Liver (tissue), 9 donors: ENCODE results near the gene FSTL1. TPM values are rescaled to one million over a fixed set of nuclear protein-coding genes. Genes with fewer than 3 reads are reported as not detected.

Source experiments
- DNase-seq: peaks from one replicate; pipeline ENCODE4 v3.0.0-alpha.2; 2017; ENCODE audit warnings: low spot score
- H3K27ac ChIP-seq, 2 donors: one replicate each; pipeline ENCODE4 v1.7.0; 2013; ENCODE audit warnings: inconsistent platforms in 2 of 2, low read length in 2 of 2, control low read depth in 1 of 2, low read depth in 1 of 2, mild to moderate bottlenecking in 1 of 2
- H3K27me3 ChIP-seq, 4 donors: one replicate each; pipeline versions ENCODE4 v1.6.1 to v1.7.0; 2013; ENCODE audit warnings: low read length in 3 of 4, inconsistent platforms in 1 of 4, mild to moderate bottlenecking in 1 of 4, moderate library complexity in 1 of 4; ENCODE audit not compliant: control insufficient read depth in 4 of 4, insufficient read depth in 4 of 4
- H3K36me3 ChIP-seq, 4 donors: one replicate each; pipeline versions ENCODE4 v1.6.1 to v1.7.0; 2013; ENCODE audit warnings: low read length in 3 of 4, mild to moderate bottlenecking in 3 of 4, low read depth in 1 of 4, moderate library complexity in 1 of 4; ENCODE audit not compliant: control insufficient read depth in 4 of 4, insufficient read depth in 3 of 4
- H3K4me1 ChIP-seq, 4 donors: one replicate each; pipeline versions ENCODE4 v1.6.1 to v1.7.0; 2013; ENCODE audit warnings: low read length in 3 of 4, mild to moderate bottlenecking in 3 of 4, moderate library complexity in 1 of 4; ENCODE audit not compliant: control insufficient read depth in 4 of 4, insufficient read depth in 4 of 4
- H3K4me3 ChIP-seq, 3 donors: one replicate each; pipeline versions ENCODE4 v1.6.1 to v1.7.0; 2013; ENCODE audit warnings: low read length in 3 of 3, control low read depth in 1 of 3, low read depth in 1 of 3, mild to moderate bottlenecking in 1 of 3
- H3K9ac ChIP-seq, 2 donors: one replicate each; pipeline ENCODE4 v1.7.0; 2013; ENCODE audit warnings: low read length in 2 of 2, mild to moderate bottlenecking in 2 of 2, moderate library complexity in 2 of 2, control low read depth in 1 of 2, low read depth in 1 of 2
- H3K9me3 ChIP-seq, 4 donors: one replicate each; pipeline versions ENCODE4 v1.6.1 to v1.7.0; 2013; ENCODE audit warnings: low read length in 3 of 4; ENCODE audit not compliant: control insufficient read depth in 4 of 4
- EGR1 ChIP-seq, 2 donors: IDR thresholded peaks; 2 replicates each; pipeline ENCODE4 v1.6.1; 2016 to 2018; ENCODE audit warnings: antibody characterized with exemption in 2 of 2, low read depth in 2 of 2
- FOXA1 ChIP-seq: IDR thresholded peaks from 2 replicates; pipeline ENCODE4 v1.6.1; 2016; ENCODE audit warnings: antibody characterized with exemption
- FOXA2 ChIP-seq: IDR thresholded peaks from 2 replicates; pipeline ENCODE4 v1.6.1; 2016; ENCODE audit warnings: antibody characterized with exemption
- GABPA ChIP-seq, 2 donors: IDR thresholded peaks in 1 of 2; conservative IDR thresholded peaks in 1 of 2; 2 replicates each; pipeline ENCODE4 v1.6.1; 2016; ENCODE audit warnings: antibody characterized with exemption in 2 of 2, mild to moderate bottlenecking in 1 of 2, moderate library complexity in 1 of 2
- HNF4A ChIP-seq, 2 donors: conservative IDR thresholded peaks; 2 replicates each; pipeline ENCODE4 v1.6.1; 2016; ENCODE audit warnings: antibody characterized with exemption in 2 of 2, mild to moderate bottlenecking in 2 of 2
- HNF4G ChIP-seq: IDR thresholded peaks from 2 replicates; pipeline ENCODE4 v1.6.1; 2016; ENCODE audit warnings: antibody characterized with exemption
- JUND ChIP-seq, 2 donors: IDR thresholded peaks; 2 replicates each; pipeline ENCODE4 v1.6.1; 2016; ENCODE audit warnings: antibody characterized with exemption in 2 of 2
- NR2F2 ChIP-seq: IDR thresholded peaks from 2 replicates; pipeline ENCODE4 v1.6.1; 2016; ENCODE audit warnings: antibody characterized with exemption
- RAD21 ChIP-seq, 2 donors: IDR thresholded peaks; 2 replicates each; pipeline ENCODE4 v1.6.1; 2016; ENCODE audit warnings: antibody characterized with exemption in 2 of 2, mild to moderate bottlenecking in 2 of 2
- RXRA ChIP-seq, 2 donors: IDR thresholded peaks; 2 replicates each; pipeline ENCODE4 v1.6.1; 2017 to 2018; ENCODE audit warnings: antibody characterized with exemption in 2 of 2, mild to moderate bottlenecking in 1 of 2
- SP1 ChIP-seq: IDR thresholded peaks from 2 replicates; pipeline ENCODE4 v1.6.1; 2018; ENCODE audit warnings: antibody characterized with exemption, mild to moderate bottlenecking
- TAF1 ChIP-seq: conservative IDR thresholded peaks from 2 replicates; pipeline ENCODE4 v1.6.1; 2016; ENCODE audit warnings: antibody characterized with exemption, mild to moderate bottlenecking
- YY1 ChIP-seq: IDR thresholded peaks from 2 replicates; pipeline ENCODE4 v1.6.1; 2016; ENCODE audit warnings: antibody characterized with exemption, mild to moderate bottlenecking
- WGBS: extraction: QIAGEN DNeasy Blood & Tissue Kit; methylation state at CpG from one replicate; pipeline ENCODE4 v1.1.7; 2013; 5-methylcytosine and 5-hydroxymethylcytosine counted together
- polyA plus RNA-seq, 2 donors: library from polyadenylated mRNA; stranded (reverse) in 1 of 2; unstranded in 1 of 2; fragments of 200-250 nt in 1 of 2; fragments of >200 nt in 1 of 2; fragmentation: Nextera tagmentation in 1 of 2; extraction: Ambion mirVana in 1 of 2; gene quantifications; one replicate each; pipeline versions ENCODE4 v1.2.1 to v1.2.3, GENCODE V29; 2013 to 2015
- total RNA-seq, 2 donors: library from RNA; depleted of rRNA; stranded (reverse); fragments of >200 nt; gene quantifications; one replicate each; pipeline ENCODE4 v1.2.3, GENCODE V29; 2014
- TF ChIP-seq, protein P1 (sequence below): fragments of 150-350 bp; IDR thresholded peaks from 2 replicates; pipeline ENCODE4 v1.5.1; 2017; ENCODE audit warnings: improper control_type of control experiment, low read depth, low read length; ENCODE audit not compliant: missing input control
- TF ChIP-seq, protein P2 (sequence below): IDR thresholded peaks from 2 replicates; pipeline ENCODE4 v1.6.1; 2016; ENCODE audit warnings: antibody characterized with exemption
- TF ChIP-seq, protein P3 (sequence below): IDR thresholded peaks from 2 replicates; pipeline ENCODE4 v1.6.1; 2016; ENCODE audit warnings: antibody characterized with exemption, mild to moderate bottlenecking
- TF ChIP-seq, protein P4 (sequence below): IDR thresholded peaks from 2 replicates; pipeline ENCODE4 v1.6.1; 2016; ENCODE audit warnings: antibody characterized with exemption
- TF ChIP-seq, protein P5 (sequence below): IDR thresholded peaks from 2 replicates; pipeline ENCODE4 v1.6.1; 2016; ENCODE audit warnings: antibody characterized with exemption
- donor health status: healthy.
- donor health status: healthy.
- donor health status: healthy.
- donor health status: healthy.
- donor health status: healthy.

The FSTL1 gene
- total and polyA plus RNA-seq, 4 donors = 9.6 to 67.5 (median 24.6) TPM

DNA sequence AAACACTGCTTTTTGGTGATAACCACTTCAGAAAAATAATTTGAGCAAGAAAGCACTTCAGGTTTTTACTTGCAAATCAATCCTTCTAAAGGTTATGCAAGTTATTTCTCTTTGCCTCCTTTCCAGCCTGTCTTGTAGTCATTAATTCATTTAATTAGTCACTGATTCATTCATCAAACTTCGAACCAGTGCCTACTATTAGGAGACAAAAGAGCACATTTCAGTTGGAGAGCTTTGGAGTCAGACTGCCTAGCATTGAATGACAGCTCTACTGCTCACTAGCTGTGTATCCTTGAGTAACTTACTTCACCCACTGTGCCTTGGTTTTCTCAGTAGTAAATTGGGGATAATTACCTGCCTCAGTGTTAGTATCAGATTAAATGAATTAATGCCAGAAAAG lies 86.7 kb downstream of the FSTL1 start:
- WGBS = 58% methylated on average over 1 of the region's 1 CpG
- H3K27ac ChIP-seq = no peak overlapping the region

DNA sequence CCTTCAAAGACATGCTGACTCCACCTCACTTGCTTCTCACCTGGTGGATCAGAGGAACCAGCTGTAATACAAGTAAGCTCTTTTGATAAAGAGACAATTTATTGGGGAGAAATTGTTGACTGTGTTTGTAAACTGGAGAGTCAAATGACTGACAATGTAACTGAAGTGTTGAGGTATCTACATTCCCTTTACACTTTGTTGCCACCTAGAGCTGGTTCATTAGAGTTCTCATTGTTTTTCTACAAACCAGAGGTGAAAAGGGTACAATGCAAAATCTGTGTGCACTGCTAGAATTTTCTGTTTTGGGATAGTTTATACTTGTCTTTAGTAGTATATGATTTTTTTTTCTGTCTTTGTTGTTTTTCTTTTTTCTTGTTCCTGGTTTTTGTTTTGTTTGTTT lies 93.0 kb downstream of the FSTL1 start:
- H3K27me3 ChIP-seq = peaks cover 0 to 2% (median 0%) of the 10 kb centered on the region in 4 donors
- no peaks in the 10 kb centered on the region for H3K36me3 ChIP-seq
- no peak for DNase-seq
- peak in 1 of 2 donors; percentile 14 for TF ChIP-seq RAD21 (IDR thresholded peaks at IDR 0.05)
- TF ChIP-seq NR2F2 = no peak
- no peak for TF ChIP-seq SP1
- H3K4me1 ChIP-seq = no peaks in the 10 kb centered on the region
- no peaks in the 10 kb centered on the region for H3K9me3 ChIP-seq
- no peak overlapping the region for H3K4me3 ChIP-seq
- H3K9ac ChIP-seq = no peak overlapping the region
- H3K27ac ChIP-seq = no peak overlapping the region

More for the DNA sequence above, 86.7 kb downstream of the FSTL1 start:
- no peaks in the 10 kb centered on the region for H3K9me3 ChIP-seq
- no peaks in the 10 kb centered on the region for H3K4me1 ChIP-seq
- no peaks in the 10 kb centered on the region for H3K36me3 ChIP-seq
- H3K9ac ChIP-seq = no peak overlapping the region
- DNase-seq = no peak
- H3K27me3 ChIP-seq = peaks cover 0 to 2% (median 0%) of the 10 kb centered on the region in 4 donors
- H3K4me3 ChIP-seq = no peak overlapping the region
- TF ChIP-seq RAD21 (IDR thresholded peaks at IDR 0.05) (no peak), JUND (IDR thresholded peaks at IDR 0.05) (no peak), EGR1 (IDR thresholded peaks at IDR 0.05; ENCODE audit: low read depth in 2 of 2) (no peak), FOXA2 (no peak), HNF4G (no peak), TAF1 (no peak), NR2F2 (no peak), RXRA (IDR thresholded peaks at IDR 0.05) (no peak), HNF4A (conservative IDR thresholded peaks at IDR 0.05) (no peak), FOXA1 (no peak), GABPA (IDR thresholded peaks at IDR 0.05 in 1 of 2, conservative IDR thresholded peaks at IDR 0.05 in 1 of 2) (no peak), SP1 (no peak), YY1 (no peak)
- TF ChIP-seq, protein P1, sequence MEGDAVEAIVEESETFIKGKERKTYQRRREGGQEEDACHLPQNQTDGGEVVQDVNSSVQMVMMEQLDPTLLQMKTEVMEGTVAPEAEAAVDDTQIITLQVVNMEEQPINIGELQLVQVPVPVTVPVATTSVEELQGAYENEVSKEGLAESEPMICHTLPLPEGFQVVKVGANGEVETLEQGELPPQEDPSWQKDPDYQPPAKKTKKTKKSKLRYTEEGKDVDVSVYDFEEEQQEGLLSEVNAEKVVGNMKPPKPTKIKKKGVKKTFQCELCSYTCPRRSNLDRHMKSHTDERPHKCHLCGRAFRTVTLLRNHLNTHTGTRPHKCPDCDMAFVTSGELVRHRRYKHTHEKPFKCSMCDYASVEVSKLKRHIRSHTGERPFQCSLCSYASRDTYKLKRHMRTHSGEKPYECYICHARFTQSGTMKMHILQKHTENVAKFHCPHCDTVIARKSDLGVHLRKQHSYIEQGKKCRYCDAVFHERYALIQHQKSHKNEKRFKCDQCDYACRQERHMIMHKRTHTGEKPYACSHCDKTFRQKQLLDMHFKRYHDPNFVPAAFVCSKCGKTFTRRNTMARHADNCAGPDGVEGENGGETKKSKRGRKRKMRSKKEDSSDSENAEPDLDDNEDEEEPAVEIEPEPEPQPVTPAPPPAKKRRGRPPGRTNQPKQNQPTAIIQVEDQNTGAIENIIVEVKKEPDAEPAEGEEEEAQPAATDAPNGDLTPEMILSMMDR = no peak
- TF ChIP-seq, protein P2, sequence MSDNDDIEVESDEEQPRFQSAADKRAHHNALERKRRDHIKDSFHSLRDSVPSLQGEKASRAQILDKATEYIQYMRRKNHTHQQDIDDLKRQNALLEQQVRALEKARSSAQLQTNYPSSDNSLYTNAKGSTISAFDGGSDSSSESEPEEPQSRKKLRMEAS = no peak
- TF ChIP-seq, protein P3, sequence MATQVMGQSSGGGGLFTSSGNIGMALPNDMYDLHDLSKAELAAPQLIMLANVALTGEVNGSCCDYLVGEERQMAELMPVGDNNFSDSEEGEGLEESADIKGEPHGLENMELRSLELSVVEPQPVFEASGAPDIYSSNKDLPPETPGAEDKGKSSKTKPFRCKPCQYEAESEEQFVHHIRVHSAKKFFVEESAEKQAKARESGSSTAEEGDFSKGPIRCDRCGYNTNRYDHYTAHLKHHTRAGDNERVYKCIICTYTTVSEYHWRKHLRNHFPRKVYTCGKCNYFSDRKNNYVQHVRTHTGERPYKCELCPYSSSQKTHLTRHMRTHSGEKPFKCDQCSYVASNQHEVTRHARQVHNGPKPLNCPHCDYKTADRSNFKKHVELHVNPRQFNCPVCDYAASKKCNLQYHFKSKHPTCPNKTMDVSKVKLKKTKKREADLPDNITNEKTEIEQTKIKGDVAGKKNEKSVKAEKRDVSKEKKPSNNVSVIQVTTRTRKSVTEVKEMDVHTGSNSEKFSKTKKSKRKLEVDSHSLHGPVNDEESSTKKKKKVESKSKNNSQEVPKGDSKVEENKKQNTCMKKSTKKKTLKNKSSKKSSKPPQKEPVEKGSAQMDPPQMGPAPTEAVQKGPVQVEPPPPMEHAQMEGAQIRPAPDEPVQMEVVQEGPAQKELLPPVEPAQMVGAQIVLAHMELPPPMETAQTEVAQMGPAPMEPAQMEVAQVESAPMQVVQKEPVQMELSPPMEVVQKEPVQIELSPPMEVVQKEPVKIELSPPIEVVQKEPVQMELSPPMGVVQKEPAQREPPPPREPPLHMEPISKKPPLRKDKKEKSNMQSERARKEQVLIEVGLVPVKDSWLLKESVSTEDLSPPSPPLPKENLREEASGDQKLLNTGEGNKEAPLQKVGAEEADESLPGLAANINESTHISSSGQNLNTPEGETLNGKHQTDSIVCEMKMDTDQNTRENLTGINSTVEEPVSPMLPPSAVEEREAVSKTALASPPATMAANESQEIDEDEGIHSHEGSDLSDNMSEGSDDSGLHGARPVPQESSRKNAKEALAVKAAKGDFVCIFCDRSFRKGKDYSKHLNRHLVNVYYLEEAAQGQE = no peak
- TF ChIP-seq, protein P4, sequence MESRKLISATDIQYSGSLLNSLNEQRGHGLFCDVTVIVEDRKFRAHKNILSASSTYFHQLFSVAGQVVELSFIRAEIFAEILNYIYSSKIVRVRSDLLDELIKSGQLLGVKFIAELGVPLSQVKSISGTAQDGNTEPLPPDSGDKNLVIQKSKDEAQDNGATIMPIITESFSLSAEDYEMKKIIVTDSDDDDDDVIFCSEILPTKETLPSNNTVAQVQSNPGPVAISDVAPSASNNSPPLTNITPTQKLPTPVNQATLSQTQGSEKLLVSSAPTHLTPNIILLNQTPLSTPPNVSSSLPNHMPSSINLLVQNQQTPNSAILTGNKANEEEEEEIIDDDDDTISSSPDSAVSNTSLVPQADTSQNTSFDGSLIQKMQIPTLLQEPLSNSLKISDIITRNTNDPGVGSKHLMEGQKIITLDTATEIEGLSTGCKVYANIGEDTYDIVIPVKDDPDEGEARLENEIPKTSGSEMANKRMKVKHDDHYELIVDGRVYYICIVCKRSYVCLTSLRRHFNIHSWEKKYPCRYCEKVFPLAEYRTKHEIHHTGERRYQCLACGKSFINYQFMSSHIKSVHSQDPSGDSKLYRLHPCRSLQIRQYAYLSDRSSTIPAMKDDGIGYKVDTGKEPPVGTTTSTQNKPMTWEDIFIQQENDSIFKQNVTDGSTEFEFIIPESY = no peak
- TF ChIP-seq, protein P5, sequence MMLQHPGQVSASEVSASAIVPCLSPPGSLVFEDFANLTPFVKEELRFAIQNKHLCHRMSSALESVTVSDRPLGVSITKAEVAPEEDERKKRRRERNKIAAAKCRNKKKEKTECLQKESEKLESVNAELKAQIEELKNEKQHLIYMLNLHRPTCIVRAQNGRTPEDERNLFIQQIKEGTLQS = no peak
